Fibroblast of lung (primary cell): ENCODE results near the gene MFSD12. TPM values are rescaled to one million over a fixed set of nuclear protein-coding genes. Genes with fewer than 3 reads are reported as not detected.
"Not testable (repeated sequence)": the region's sequence is repeated elsewhere in the genome, so short reads cannot be mapped to it uniquely, and the experiment has no call there.

ENCODE experiments used
- DNase-seq, 2 donors: peaks; one replicate each; pipeline versions ENCODE4 v3.0.0 to v3.0.0-alpha.2; 2010; ENCODE audit warnings: low read depth in 2 of 2
- H2AFZ ChIP-seq: 2 replicates; pipeline ENCODE4 v1.5.1; 2012; ENCODE audit warnings: low read length, control low read depth, inconsistent platforms
- H3K27ac ChIP-seq: 2 replicates; pipeline ENCODE4 v1.5.1; 2011; ENCODE audit warnings: low read length, control low read depth; ENCODE audit not compliant: insufficient read depth
- H3K27me3 ChIP-seq: 2 replicates; pipeline ENCODE4 v1.5.1; 2011; ENCODE audit warnings: mild to moderate bottlenecking, low read length; ENCODE audit not compliant: control insufficient read depth, insufficient read depth
- H3K36me3 ChIP-seq: 2 replicates; pipeline ENCODE4 v1.5.1; 2011; ENCODE audit warnings: low read length; ENCODE audit not compliant: control insufficient read depth, insufficient read depth
- H3K4me1 ChIP-seq: 2 replicates; pipeline ENCODE4 v1.5.1; 2011; ENCODE audit warnings: low read length; ENCODE audit not compliant: control insufficient read depth, insufficient read depth; ENCODE audit errors: extremely low read depth
- H3K4me2 ChIP-seq: 2 replicates; pipeline ENCODE4 v1.5.1; 2011; ENCODE audit warnings: low read length, control low read depth; ENCODE audit not compliant: insufficient read depth; ENCODE audit errors: extremely low read depth
- H3K4me3 ChIP-seq, 4 experiments: fragments of 200-600 bp in 1 of 4; sonication (generic) in 1 of 4; replicated peaks in 1 of 4; 2 replicates each; pipeline ENCODE4 v1.5.1; 2011 to 2016; ENCODE audit warnings: low read length in 4 of 4, low read depth in 3 of 4, mild to moderate bottlenecking in 3 of 4, control low read depth in 2 of 4, inconsistent platforms in 1 of 4, mixed read lengths in 1 of 4; ENCODE audit not compliant: insufficient read depth in 1 of 4; ENCODE audit errors: control extremely low read depth in 1 of 4
- H3K79me2 ChIP-seq: 2 replicates; pipeline ENCODE4 v1.5.1; 2012; ENCODE audit warnings: mild to moderate bottlenecking, low read length, inconsistent platforms; ENCODE audit not compliant: control insufficient read depth, insufficient read depth
- H3K9ac ChIP-seq: 2 replicates; pipeline ENCODE4 v1.5.1; 2011; ENCODE audit warnings: mild to moderate bottlenecking, low read length, control low read depth; ENCODE audit not compliant: insufficient read depth
- H3K9me3 ChIP-seq: 2 replicates; pipeline ENCODE4 v1.5.1; 2012; ENCODE audit warnings: low read depth, low read length; ENCODE audit not compliant: control insufficient read depth, insufficient read depth
- H4K20me1 ChIP-seq: 2 replicates; pipeline ENCODE4 v1.5.1; 2011; ENCODE audit warnings: low read length; ENCODE audit not compliant: control insufficient read depth, insufficient read depth; ENCODE audit errors: extremely low read depth
- EZH2 ChIP-seq: IDR thresholded peaks from 2 replicates; pipeline ENCODE4 v1.5.1; 2012; ENCODE audit warnings: low read length, control low read depth, mild to moderate bottlenecking; ENCODE audit errors: missing control alignments
- polyA plus RNA-seq, 2 donors: library from polyadenylated mRNA; depleted of rRNA in 1 of 2; stranded (reverse) in 1 of 2; unstranded in 1 of 2; fragments of >200 nt; gene quantifications; 2 replicates each; pipeline ENCODE4 v1.2.1, GENCODE V29; 2011 to 2012; ENCODE audit warnings: missing spikeins in 1 of 2
- total RNA-seq: library from RNA; depleted of rRNA; stranded (reverse); fragments of >200 nt; gene quantifications from 2 replicates; pipeline ENCODE4 v1.2.1, GENCODE V29; 2014
- TF ChIP-seq, protein P1 (sequence below), 2 donors: IDR thresholded peaks in 1 of 2; conservative IDR thresholded peaks in 1 of 2; 1 replicate in 1 of 2; 2 replicates in 1 of 2; pipeline ENCODE4 v1.5.1; 2011 to 2012; ENCODE audit warnings: low read length in 2 of 2, control low read depth in 1 of 2, inconsistent platforms in 1 of 2, low read depth in 1 of 2, mild to moderate bottlenecking in 1 of 2

MFSD12 gene
- total and polyA plus RNA-seq, 2 donors (not counting 1 experiment from before 2014, with no cell fraction given), result 20.6 to 79.9 TPM

DNA sequence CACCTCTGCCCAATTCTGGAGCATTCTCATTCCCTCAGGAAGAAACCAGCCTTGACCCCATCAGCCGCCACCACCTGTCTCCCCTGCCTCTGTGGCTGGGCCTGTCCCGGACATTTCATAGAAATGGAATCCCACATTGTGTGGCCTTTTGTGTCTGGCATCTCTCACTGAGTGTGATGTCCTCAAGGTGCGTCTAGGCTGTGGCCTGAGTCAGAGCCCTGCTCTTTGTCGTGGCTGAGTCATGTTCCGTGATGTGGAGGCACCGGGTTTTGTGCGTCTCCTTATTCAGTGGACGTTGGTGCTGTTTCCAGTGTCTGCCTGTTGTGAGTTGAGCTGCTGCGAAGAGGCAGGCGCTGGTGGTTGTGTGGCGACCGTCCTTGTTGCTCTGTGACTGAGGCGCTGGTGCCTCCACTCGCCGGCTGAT is 47.8 kb downstream of the MFSD12 start:
- Histone ChIP-seq H4K20me1 (no peaks in the 10 kb centered on the region), H3K4me3 (no peak overlapping the region), H3K9me3 (no peaks in the 10 kb centered on the region), H3K4me2 (no peak overlapping the region), H3K79me2 (peaks cover 82% of the 10 kb centered on the region), H3K9ac (no peak overlapping the region), H3K27me3 (no peaks in the 10 kb centered on the region), H3K36me3 (peaks cover 14% of the 10 kb centered on the region), H3K27ac (no peak overlapping the region), H2AFZ (no peak overlapping the region), H3K4me1 (no peaks in the 10 kb centered on the region)
- no peak for TF ChIP-seq EZH2
- TF ChIP-seq, protein P1, sequence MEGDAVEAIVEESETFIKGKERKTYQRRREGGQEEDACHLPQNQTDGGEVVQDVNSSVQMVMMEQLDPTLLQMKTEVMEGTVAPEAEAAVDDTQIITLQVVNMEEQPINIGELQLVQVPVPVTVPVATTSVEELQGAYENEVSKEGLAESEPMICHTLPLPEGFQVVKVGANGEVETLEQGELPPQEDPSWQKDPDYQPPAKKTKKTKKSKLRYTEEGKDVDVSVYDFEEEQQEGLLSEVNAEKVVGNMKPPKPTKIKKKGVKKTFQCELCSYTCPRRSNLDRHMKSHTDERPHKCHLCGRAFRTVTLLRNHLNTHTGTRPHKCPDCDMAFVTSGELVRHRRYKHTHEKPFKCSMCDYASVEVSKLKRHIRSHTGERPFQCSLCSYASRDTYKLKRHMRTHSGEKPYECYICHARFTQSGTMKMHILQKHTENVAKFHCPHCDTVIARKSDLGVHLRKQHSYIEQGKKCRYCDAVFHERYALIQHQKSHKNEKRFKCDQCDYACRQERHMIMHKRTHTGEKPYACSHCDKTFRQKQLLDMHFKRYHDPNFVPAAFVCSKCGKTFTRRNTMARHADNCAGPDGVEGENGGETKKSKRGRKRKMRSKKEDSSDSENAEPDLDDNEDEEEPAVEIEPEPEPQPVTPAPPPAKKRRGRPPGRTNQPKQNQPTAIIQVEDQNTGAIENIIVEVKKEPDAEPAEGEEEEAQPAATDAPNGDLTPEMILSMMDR (conservative IDR thresholded peaks at IDR 0.05 in 1 of 2, IDR thresholded peaks at IDR 0.05 in 1 of 2; ENCODE audit: low read depth in 1 of 2, low read length in 2 of 2), result no peak
- DNase-seq, result peak in 1 of 2 donors; percentile 89

DNA sequence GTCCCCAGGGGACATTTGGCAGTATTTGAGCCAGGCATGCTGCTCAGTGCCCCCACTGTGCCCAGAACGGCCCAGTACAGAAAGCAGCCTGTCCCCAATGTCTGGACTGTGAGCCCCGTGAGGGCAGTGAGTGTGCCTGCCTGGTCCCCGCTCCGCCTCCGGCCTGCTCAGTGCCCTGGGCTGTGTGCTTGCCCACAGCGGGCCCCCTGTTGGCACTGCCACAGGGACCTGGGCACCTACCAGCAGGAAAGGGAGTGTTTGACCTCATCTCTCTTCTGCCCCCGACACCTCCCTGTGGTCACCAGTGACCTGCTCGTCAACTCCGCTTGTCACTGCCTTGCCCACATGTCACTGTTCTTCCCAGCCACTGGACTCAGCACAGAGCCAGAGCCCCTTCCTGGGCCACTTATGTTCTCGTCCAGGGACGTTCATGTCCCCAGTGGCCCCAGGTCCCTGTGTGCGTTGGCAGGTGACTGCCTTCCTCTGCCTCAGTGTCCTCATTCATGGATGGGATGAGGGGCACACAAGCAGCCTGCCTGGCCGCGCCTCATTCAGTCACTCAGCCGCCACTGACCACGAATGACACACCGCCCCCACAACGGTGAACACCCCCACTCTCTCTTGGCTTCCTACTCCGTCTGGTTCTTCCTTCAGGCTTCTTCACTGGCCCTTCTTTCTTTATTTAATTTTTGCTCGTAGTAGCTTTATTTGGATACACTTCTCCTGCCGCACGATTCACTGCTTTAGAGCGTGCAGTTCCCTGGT is 48.4 kb downstream of the MFSD12 start:
- DNase-seq, result peak in 1 of 2 donors; percentile 41
- Histone ChIP-seq H3K9ac (no peak overlapping the region), H3K4me2 (no peak overlapping the region), H4K20me1 (no peaks in the 10 kb centered on the region), H3K27ac (no peak overlapping the region), H3K27me3 (no peaks in the 10 kb centered on the region), H3K4me1 (no peaks in the 10 kb centered on the region), H3K4me3 (no peak overlapping the region), H3K9me3 (no peaks in the 10 kb centered on the region), H3K79me2 (peaks cover 76% of the 10 kb centered on the region), H3K36me3 (peaks cover 14% of the 10 kb centered on the region), H2AFZ (no peak overlapping the region)
- TF ChIP-seq, protein P1 (conservative IDR thresholded peaks at IDR 0.05 in 1 of 2, IDR thresholded peaks at IDR 0.05 in 1 of 2; ENCODE audit: low read depth in 1 of 2, low read length in 2 of 2), result no peak
- no peak for TF ChIP-seq EZH2

DNA sequence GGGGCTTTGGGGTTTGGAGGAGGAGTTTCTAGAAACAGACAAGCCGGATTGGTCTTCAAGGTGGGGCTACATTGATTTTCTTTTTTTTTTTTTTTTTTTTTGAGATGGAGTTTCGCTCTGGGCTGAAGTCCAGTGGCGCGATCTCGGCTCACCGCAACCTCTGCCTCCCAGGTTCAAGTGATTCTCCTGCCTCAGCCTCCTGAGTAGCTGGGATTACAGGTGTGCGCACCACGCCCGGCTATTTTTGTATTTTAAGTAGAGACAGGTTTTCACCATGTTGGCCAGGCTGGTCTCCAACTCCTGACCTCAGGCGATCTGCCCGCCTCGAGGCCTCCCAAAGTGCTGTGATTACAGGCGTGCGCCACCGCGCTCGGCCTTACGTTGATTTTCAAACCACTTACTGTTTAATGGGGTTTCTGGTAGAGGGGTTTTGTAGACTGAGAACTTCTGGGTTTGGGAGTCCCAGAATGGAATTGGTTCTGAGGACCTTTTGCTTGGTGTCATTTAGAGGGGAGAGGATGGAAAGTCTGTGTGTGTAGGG is 49.2 kb downstream of the MFSD12 start:
- Histone ChIP-seq H3K4me3 (peak overlapping the region in 1 of 4 experiments; percentile 84), H3K79me2 (peaks cover 69% of the 10 kb centered on the region), H3K36me3 (peaks cover 14% of the 10 kb centered on the region)
- H3K4me1 ChIP-seq, H2AFZ ChIP-seq, H3K27ac ChIP-seq, H3K9me3 ChIP-seq, H4K20me1 ChIP-seq, DNase-seq, H3K4me2 ChIP-seq, H3K9ac ChIP-seq, H3K27me3 ChIP-seq: not testable (repeated sequence)
